NOMO-1 (cell line): ENCODE results near the gene MOB2.

Experiments used
- DNase-seq, 2 experiments: peaks; one replicate each; lab custom pipeline; 2025; ENCODE audit not compliant: unreplicated experiment in 2 of 2; lab: John Stamatoyannopoulos, UW

Gene MOB2

GRCh38 chr11:1486054-1486825, at the start of gene MOB2:
MOB2 (minus strand) TSS chr11:1486779; CDS start chr11:1486556, 223 bp downstream.
- no peak for DNase-seq

GRCh38 chr11:1534682-1535081, 48.1 kb upstream of the MOB2 start:
- no peak for DNase-seq

- DNase-seq: no peak
These were observed 47.6 kb upstream of the MOB2 start for GRCh38 chr11:1534171-1534570.

DNA sequence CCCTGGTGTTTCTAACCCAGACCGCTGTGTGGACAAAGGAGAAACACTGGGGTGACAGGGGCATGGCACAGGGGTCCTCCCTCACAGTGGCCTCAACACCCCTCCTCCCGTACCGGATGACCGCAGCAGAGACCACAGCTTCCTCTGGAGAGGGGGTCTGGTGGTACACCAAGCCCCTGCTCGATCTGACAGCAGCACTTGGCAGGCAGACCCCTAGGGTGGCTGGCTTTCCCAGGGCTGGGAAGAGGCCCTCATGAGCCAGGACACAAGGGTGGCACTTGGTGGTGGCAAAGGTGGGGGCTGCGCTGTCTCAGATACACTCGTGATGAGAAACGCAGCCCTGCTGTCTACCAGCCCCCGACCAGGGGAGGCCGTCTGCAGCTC, 46.8 kb upstream of the MOB2 start:
- DNase-seq: no peak

GRCh38 chr11:1532606-1533341, 46.2 kb upstream of the MOB2 start:
- DNase-seq: no peak

GRCh38 chr11:1532014-1532586, 45.5 kb upstream of the MOB2 start:
- no peak for DNase-seq

GRCh38 chr11:1531449-1532013, 45.0 kb upstream of the MOB2 start:
- DNase-seq: no peak

DNA sequence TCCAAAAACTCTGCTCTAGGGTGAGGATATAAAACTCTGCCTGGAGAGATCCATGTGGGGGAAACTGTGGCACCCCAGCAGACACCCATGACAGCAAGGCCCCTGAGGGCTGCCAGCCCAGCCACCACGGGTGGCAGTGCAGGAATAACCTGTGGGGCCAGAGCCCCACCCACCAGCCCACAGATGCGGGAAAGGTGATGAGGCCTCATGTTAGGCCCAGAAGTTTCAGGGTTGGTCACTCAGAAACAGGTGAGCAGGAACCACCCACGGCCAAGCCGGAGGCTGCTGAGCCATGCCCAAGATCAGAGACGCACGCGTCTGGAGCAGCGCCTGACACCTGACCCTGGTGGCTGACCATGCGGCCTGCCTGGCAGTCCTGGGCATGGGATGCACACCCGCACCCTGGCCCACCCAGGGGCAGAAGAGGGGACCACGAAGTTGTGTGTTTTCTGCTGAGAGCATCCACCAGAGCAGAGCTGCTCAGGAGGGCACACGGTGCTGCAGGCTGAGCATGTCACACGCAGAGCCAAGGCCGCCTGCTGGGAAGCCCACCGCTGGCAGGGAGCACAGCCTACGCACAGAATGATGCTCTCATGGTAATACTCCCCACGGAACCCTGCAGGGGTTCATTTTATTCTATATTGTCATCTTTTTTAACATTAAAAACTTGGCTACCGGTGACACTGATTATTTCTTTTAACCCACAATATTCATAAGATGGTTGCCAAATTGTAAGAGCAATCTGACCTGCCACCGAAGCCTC, 44.3 kb upstream of the MOB2 start:
- no peak for DNase-seq

DNA sequence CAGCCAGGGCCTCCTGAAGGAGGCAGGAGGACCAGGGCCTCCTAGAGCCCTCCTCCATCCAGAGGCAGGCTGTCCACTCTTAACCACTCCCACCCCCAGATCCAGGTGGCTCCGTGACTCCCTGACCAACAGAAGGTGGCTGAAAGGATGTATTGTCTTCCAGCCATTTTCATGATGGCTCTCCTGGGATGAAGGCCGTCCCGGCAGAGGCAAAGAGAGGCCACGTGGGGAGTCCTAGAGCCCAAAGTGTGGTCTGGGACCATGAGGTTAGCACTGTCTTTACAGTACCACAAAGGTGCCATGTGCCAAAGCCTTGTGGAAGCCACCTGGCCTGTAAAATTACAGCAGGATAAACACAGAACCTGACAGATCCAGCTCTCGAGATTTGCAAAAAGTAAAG, 43.2 kb upstream of the MOB2 start:
- no peak for DNase-seq

- DNase-seq: no peak
These were observed 42.7 kb upstream of the MOB2 start for GRCh38 chr11:1529286-1529685.

DNA sequence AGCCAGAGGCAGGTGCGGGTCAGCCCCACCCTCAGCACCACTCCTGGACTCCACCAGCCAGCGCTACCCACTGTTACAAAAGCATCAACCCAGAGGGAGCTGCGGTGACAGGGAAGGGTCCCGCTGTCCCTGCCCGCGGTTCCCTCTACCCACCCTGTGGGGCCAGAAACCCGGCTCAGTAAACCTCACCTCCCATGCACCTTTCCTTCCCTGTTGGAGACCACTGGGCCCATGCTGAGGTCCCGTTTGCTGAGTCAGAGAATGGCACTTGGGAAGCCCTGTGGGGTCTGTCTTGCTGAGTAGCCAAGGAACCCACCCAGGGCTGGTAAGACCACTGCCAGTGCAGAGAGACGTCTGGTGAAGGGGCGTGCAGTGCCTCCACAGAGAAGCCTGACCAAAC, 42.1 kb upstream of the MOB2 start:
- DNase-seq: no peak

DNA sequence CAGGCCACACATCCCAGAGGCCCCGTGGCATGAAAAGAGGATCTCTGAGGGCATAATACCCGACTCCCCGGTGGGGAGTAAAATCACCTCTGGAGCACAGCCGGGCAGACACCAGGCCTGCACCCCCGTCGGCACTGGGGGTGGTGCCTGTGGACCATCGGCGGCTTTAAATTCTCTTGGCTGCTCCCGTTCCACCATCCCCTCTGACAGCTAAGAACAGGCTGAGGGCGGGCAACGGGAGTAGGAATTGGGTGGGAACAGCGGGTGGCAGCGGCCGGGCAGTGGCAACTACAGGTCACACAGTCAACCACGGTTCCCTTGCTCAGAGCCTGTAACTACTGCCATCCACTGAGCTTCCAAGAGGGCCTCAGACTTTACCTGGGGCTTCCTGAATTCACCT, 40.2 kb upstream of the MOB2 start:
- DNase-seq: no peak

- DNase-seq: no peak
These were observed 37.2 kb upstream of the MOB2 start for GRCh38 chr11:1523779-1524178.

- DNase-seq: no peak
These were observed 36.5 kb upstream of the MOB2 start for GRCh38 chr11:1523077-1523476.

DNA sequence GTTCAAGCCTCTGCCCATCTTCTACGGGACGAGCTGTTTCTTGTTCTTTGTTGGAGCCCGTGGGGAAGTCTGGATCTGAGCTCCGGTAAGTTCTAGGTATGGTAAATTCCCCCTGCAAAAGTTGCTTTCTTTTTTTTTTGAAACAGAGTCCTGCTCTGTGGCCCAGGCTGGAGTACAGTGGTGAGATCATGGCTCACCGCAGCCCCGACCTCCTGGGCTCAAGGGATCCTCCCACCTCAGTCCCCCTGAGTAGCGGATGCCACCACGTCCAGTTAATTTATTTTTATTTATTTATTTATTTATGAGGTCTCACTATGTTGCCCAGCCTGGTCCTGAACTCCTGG, 35.5 kb upstream of the MOB2 start:
- DNase-seq: no peak

DNA sequence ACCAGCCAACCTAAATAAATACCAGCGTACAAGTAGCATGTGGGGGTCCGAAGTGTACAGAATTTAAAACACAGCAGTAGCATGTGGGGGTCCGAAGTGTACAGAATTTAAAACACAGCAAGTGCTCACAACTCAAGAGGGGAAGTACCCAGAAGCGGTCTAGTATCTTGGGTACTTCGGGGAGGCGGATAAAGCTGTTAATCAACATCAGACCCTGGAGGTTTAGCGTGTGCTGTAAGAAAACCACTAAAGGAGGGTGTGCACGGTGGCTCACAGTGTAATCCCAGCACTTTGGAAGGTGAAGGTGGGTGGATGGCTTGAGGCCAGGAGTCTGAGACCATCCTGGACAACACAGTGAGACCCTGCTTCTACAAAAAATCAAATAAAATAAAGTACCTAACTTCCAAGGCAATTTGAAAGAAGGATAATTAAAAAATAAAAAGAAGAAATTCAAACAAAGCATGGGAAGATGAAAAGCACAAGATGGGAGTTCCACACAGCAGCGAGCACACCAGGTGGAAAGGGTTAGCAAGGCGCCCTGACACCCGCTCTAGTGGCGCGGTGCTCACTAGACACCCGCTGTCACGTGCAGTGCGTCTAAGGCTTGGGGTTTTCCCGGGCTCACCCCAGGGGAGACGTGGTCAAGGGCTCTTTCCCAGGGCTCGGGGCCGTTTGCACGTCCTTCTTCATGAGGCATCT, 35.0 kb upstream of the MOB2 start:
- DNase-seq: no peak

DNA sequence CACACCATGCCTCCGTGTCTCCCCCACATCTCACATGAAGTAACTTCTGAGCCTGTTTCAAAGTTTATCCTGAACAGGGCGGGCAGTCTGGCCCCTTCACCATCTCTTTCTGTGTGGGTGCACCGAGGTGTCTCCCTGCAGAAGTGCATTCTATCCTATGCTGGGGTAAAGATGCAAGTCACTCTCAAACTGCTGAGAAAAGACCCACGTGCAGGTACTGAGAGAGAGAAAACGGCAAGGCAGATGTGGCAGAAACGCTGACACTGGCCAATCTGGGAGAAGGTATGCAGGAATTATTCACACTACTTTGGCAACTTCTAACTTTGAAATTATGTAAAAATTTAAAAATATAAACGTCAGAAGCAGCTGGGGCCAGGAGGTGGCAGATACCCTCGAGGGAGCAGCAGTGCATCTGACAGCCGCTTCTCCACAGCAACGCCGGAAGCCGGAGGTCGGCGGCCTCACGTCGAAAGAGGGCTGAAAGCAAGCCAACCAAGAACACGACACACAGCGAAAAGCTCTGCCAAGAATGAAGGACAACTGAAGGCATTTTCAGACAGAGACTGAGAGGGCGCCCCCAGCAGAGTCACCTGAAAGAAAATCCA, 34.2 kb upstream of the MOB2 start:
- DNase-seq: no peak

DNA sequence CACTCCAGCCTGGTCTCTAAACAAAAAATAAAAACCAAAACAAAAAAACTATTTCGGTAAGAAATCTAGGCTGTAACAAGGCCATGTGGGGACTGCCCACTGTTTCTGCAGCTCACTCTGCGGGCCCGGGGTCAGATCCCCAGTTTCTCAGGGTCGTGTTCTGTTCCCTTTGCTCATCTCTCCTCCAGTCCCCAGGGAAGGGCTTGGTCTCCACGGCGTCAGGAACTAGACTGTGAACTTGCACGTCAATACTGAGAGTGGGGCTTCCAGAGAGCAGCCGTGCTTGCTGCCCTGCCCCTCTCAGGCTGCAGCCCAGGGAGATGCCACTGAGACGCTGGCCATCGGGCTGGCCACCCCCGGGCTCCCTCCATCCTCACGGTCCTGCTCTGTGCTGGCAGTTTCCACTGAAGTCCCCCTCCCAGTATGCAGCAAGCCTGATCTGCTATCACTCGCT, 33.7 kb upstream of the MOB2 start:
- DNase-seq: no peak

GRCh38 chr11:1519028-1520010, 32.7 kb upstream of the MOB2 start:
- no peak for DNase-seq
